Measurements from ENCODE around the gene GBA2.

GRCh38 chr9:35740243-35740642 lies 8.8 kb downstream of the GBA2 start:
- TF ChIP-seq YY1 (IDR thresholded peaks at IDR 0.05; ENCODE audit: insufficient read depth, insufficient read length): no peak
- no peak for TF ChIP-seq ZNF274 (IDR thresholded peaks at IDR 0.05; ENCODE audit: low read depth, low read length)
